ENCODE data around the gene MYO3B.

GRCh38 chr2:170501421-170502043 is 323.6 kb downstream of the MYO3B start:
- TF ChIP-seq, protein P1, sequence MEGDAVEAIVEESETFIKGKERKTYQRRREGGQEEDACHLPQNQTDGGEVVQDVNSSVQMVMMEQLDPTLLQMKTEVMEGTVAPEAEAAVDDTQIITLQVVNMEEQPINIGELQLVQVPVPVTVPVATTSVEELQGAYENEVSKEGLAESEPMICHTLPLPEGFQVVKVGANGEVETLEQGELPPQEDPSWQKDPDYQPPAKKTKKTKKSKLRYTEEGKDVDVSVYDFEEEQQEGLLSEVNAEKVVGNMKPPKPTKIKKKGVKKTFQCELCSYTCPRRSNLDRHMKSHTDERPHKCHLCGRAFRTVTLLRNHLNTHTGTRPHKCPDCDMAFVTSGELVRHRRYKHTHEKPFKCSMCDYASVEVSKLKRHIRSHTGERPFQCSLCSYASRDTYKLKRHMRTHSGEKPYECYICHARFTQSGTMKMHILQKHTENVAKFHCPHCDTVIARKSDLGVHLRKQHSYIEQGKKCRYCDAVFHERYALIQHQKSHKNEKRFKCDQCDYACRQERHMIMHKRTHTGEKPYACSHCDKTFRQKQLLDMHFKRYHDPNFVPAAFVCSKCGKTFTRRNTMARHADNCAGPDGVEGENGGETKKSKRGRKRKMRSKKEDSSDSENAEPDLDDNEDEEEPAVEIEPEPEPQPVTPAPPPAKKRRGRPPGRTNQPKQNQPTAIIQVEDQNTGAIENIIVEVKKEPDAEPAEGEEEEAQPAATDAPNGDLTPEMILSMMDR (IDR thresholded peaks at IDR 0.05; ENCODE audit: insufficient read depth, low read length, poor library complexity, severe bottlenecking), result no peak
- no peak for TF ChIP-seq EZH2phosphoT487 (conservative IDR thresholded peaks at IDR 0.05; ENCODE audit: low read length)

Data from SU-DHL-6 (cell line).